Activated CD8-positive, alpha-beta T cell treated with anti-CD3 and anti-CD28 coated beads for 36 hours (primary cell): ENCODE results near the gene ITPR3. TPM values are rescaled to one million over a fixed set of nuclear protein-coding genes. Genes with fewer than 3 reads are reported as not detected.

Experiments
- ATAC-seq: fragments of 200-7000 bp; cut with Tn5 transposase; one replicate; pipeline ENCODE4 v1.10.0; 2021; ENCODE audit warnings: mild to moderate bottlenecking, moderate library complexity
- CTCF ChIA-PET: fragments of 350-600 bp; sonication (Branson Sonifier 250); formaldehyde crosslinking; loops from one replicate; lab custom pipeline; 2021; ENCODE audit warnings: antibody characterized with exemption; lab: Charles Lee
- POLR2A ChIA-PET: fragments of 350-600 bp; sonication (Branson Sonifier 250); formaldehyde crosslinking; loops from one replicate; lab custom pipeline; 2021; ENCODE audit warnings: antibody characterized with exemption; lab: Charles Lee
- DNase-seq: peaks from one replicate; pipeline ENCODE4 v3.0.0-alpha.2; 2020
- H3K27ac Mint-ChIP-seq: one replicate; pipeline ENCODE4 v1.8.0; 2021; ENCODE audit warnings: mild to moderate bottlenecking, mixed read lengths
- H3K27me3 Mint-ChIP-seq: one replicate; pipeline ENCODE4 v1.8.0; 2021; ENCODE audit warnings: mixed read lengths
- H3K36me3 Mint-ChIP-seq: one replicate; pipeline ENCODE4 v1.8.0; 2021; ENCODE audit warnings: low read depth, mixed read lengths
- H3K4me1 Mint-ChIP-seq: one replicate; pipeline ENCODE4 v1.8.0; 2021; ENCODE audit warnings: low read depth, mixed read lengths
- H3K4me3 Mint-ChIP-seq: one replicate; pipeline ENCODE4 v1.8.0; 2021; ENCODE audit warnings: mild to moderate bottlenecking, moderate library complexity, mixed read lengths
- H3K9me3 Mint-ChIP-seq: one replicate; pipeline ENCODE4 v1.8.0; 2021; ENCODE audit warnings: mixed read lengths
- intact Hi-C: fragments of 100-400 bp; cut with micrococcal nuclease; formaldehyde crosslinking; loops from one replicate; pipeline ENCODE4 v1.10.0; 2022
- total RNA-seq, 2 experiments: library from RNA; stranded (reverse); gene quantifications; one replicate each; pipeline ENCODE4 v1.2.3, GENCODE V29; 2021
- TF ChIP-seq, protein P1 (sequence below): fragments of 200-600 bp; IDR thresholded peaks from one replicate; pipeline ENCODE4 v1.8.0; 2022; ENCODE audit warnings: antibody characterized with exemption, mild to moderate bottlenecking

Gene ITPR3
- total RNA-seq, 2 experiments from 2014 or later = 36.6 to 38.0 TPM

DNA sequence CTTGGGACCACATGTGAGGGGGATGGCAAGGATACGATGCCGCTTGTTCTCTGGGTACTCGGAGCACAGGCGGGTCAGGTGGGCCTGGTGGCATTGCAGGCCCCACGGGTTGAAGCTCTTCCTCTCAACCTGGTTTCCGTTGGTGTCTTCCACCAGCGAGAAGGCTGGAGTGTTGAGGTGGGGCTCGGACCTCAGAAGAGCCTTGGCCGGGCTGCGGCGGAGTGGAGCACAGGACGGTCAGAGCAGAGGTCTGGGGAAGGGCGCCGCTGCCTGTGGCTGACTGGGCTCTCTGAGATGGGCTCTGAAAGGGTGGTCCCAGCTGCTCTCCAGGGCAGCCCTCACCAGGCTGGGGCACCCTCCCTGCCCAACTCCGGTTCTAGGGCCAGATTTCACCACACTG, 105.6 kb downstream of the ITPR3 start:
- Mint-ChIP-seq H3K36me3 (no peaks in the 10 kb centered on the region), H3K27me3 (no peaks in the 10 kb centered on the region), H3K9me3 (no peaks in the 10 kb centered on the region), H3K27ac (no peak overlapping the region), H3K4me3 (no peak overlapping the region), H3K4me1 (peaks cover 13% of the 10 kb centered on the region)
- ATAC-seq = no peak
- TF ChIP-seq, protein P1, sequence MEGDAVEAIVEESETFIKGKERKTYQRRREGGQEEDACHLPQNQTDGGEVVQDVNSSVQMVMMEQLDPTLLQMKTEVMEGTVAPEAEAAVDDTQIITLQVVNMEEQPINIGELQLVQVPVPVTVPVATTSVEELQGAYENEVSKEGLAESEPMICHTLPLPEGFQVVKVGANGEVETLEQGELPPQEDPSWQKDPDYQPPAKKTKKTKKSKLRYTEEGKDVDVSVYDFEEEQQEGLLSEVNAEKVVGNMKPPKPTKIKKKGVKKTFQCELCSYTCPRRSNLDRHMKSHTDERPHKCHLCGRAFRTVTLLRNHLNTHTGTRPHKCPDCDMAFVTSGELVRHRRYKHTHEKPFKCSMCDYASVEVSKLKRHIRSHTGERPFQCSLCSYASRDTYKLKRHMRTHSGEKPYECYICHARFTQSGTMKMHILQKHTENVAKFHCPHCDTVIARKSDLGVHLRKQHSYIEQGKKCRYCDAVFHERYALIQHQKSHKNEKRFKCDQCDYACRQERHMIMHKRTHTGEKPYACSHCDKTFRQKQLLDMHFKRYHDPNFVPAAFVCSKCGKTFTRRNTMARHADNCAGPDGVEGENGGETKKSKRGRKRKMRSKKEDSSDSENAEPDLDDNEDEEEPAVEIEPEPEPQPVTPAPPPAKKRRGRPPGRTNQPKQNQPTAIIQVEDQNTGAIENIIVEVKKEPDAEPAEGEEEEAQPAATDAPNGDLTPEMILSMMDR = no peak
- ChIA-PET POLR2A (no interaction called here), CTCF (interaction anchor here (1.2 to 1.7 kb wide), 2 partner anchors 17 to 35 kb away, joined by 3 to 7 read pairs; no protein-coding TSS in a partner anchor)
- DNase-seq = no peak
- intact Hi-C loops = no loop called here

DNA sequence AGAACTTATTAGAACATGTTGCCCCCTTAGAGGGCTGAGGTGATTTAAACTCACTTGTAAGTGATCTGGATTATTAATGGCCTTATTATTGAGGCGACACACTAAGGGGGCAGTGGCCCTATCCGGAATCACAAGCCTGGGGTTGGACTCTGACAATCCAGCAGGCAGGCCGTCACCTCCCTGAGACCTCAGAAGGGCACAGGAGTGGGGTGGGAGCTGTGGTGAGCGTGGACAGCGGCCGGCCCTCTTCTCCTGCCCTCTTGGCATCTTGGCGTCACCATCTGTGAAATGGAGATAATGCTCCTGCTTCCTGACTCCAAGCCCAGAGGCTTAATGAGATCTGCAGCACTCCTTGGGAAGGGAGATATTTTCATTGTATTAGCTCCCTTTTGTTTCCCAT, 106.0 kb downstream of the ITPR3 start:
- Mint-ChIP-seq H3K36me3 (no peaks in the 10 kb centered on the region), H3K9me3 (no peaks in the 10 kb centered on the region), H3K4me1 (peaks cover 13% of the 10 kb centered on the region), H3K27me3 (no peaks in the 10 kb centered on the region), H3K4me3 (no peak overlapping the region), H3K27ac (no peak overlapping the region)
- ChIA-PET CTCF (interaction anchor here (1.7 kb wide), 1 partner anchor 17 kb away, joined by 7 read pairs; no protein-coding TSS in a partner anchor), POLR2A (no interaction called here)
- ATAC-seq (no peak), DNase-seq (no peak)
- TF ChIP-seq, protein P1 = no peak
- intact Hi-C loops = no loop called here

DNA sequence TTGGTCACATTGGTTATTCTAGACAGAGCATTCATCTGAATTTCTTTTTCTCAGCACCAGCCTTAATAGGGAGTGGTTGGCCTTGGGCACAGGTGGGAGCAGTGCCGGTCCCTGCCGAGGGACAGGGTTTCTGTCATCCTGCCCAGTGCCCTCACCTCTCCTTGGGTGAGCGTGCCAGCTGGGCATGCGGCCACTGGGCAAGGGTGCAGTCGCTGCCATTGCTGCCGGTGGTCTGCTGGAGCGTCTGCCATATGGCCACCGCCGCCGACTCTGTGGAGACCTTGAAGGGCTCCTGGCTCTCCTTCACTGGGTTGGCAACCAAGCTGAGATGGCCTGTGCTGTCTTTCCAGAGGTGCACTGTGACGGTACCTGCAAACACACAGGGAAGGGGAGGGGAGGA, 106.8 kb downstream of the ITPR3 start:
- Mint-ChIP-seq H3K27me3 (no peaks in the 10 kb centered on the region), H3K4me1 (peaks cover 13% of the 10 kb centered on the region), H3K27ac (no peak overlapping the region), H3K9me3 (no peaks in the 10 kb centered on the region), H3K36me3 (no peaks in the 10 kb centered on the region), H3K4me3 (no peak overlapping the region)
- ChIA-PET CTCF (interaction anchor here (1.1 to 2.7 kb wide), 3 partner anchors 15 to 27 kb away, joined by 3 to 12 read pairs (median 3); no protein-coding TSS in a partner anchor), POLR2A (no interaction called here)
- ATAC-seq (no peak), DNase-seq (no peak)
- intact Hi-C loops = no loop called here
- TF ChIP-seq, protein P1 = no peak

DNA sequence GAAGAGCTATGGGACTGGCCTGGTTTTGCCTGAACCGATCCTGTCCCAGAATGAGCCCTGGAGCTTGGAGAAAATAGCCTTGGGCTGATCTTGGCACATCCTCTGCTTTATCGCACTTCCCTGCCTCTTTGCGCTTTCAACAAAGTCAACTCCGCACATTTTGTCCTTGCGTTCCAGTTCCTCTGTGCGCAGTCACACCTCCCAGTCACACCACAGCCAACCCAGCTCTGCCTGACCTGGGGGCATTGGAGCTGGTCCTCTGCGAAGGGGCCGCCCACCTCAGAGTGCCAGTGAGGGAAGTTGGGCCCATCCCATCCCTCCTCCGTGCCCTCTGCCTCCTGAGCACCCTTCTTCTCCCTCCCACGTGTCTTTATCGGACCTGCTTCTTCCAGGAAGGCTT, 107.3 kb downstream of the ITPR3 start:
- H3K27me3 Mint-ChIP-seq = no peaks in the 10 kb centered on the region
- H3K9me3 Mint-ChIP-seq = no peaks in the 10 kb centered on the region
- no peak overlapping the region for H3K27ac Mint-ChIP-seq
- TF ChIP-seq, protein P1 = no peak
- H3K36me3 Mint-ChIP-seq = no peaks in the 10 kb centered on the region
- H3K4me1 Mint-ChIP-seq = peaks cover 13% of the 10 kb centered on the region
- no peak for ATAC-seq
- DNase-seq = no peak
- intact Hi-C loops = no loop called here
- ChIA-PET POLR2A (no interaction called here), CTCF (interaction anchor here (1.1 to 2.7 kb wide), 3 partner anchors 15 to 28 kb away, joined by 3 to 12 read pairs (median 3); no protein-coding TSS in a partner anchor)
- no peak overlapping the region for H3K4me3 Mint-ChIP-seq

DNA sequence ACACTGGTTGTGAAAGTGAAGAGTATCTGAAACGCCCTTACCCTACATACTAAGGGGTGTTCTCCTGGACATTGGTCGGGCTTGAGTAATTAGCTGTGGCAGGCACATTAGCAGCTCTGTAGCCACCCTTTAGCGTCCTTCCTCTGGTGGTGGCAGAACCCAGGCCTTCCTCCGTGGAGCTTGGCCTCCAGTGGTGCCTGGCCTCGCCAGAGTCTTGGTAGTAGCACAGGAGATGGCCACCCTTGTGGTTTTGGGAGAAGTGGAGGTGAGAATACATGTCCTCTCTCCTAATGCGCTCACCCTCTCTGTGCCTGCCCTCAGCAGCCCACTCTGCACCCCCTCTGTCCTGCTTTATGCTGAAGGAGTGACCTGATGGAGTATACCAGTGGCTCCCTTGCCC, 107.9 kb downstream of the ITPR3 start:
- intact Hi-C loops = no loop called here
- no peak overlapping the region for H3K27ac Mint-ChIP-seq
- no peak for DNase-seq
- no peaks in the 10 kb centered on the region for H3K36me3 Mint-ChIP-seq
- no peak overlapping the region for H3K4me3 Mint-ChIP-seq
- no peaks in the 10 kb centered on the region for H3K27me3 Mint-ChIP-seq
- TF ChIP-seq, protein P1 = no peak
- ATAC-seq = no peak
- ChIA-PET POLR2A (no interaction called here), CTCF (interaction anchor here (0.9 to 2.7 kb wide), 4 partner anchors 15 to 28 kb away, joined by 3 to 12 read pairs (median 3); partner anchors contain the start of gene UQCC2)
- H3K4me1 Mint-ChIP-seq = peaks cover 8% of the 10 kb centered on the region
- H3K9me3 Mint-ChIP-seq = no peaks in the 10 kb centered on the region
